HEK293 (cell line): ENCODE data around the gene ITGA7.
A peak's percentile ranks its signal among the peaks of the same experiment; 100 is the strongest.

ENCODE experiments used
- BCL6B ChIP-seq: fragments of 450-650 bp; formaldehyde crosslinking; IDR thresholded peaks from 2 replicates; pipeline ENCODE4 v1.5.1; 2017; ENCODE audit warnings: missing biosample characterization, missing genetic modification characterization
- GFI1B ChIP-seq: fragments of 450-650 bp; formaldehyde crosslinking; IDR thresholded peaks from 2 replicates; pipeline ENCODE4 v1.5.1; 2016; ENCODE audit warnings: missing biosample characterization, missing genetic modification characterization
- GLIS2 ChIP-seq: fragments of 450-650 bp; formaldehyde crosslinking; IDR thresholded peaks from 2 replicates; pipeline ENCODE4 v1.5.1; 2016; ENCODE audit warnings: missing biosample characterization, missing genetic modification characterization
- KLF1 ChIP-seq: fragments of 450-650 bp; formaldehyde crosslinking; IDR thresholded peaks from 2 replicates; pipeline ENCODE4 v1.5.1; 2016; ENCODE audit warnings: missing biosample characterization, missing genetic modification characterization
- KLF8 ChIP-seq: fragments of 450-650 bp; formaldehyde crosslinking; IDR thresholded peaks from 2 replicates; pipeline ENCODE4 v1.5.1; 2016; ENCODE audit warnings: missing biosample characterization, missing genetic modification characterization
- KLF9 ChIP-seq: fragments of 450-650 bp; formaldehyde crosslinking; IDR thresholded peaks from 2 replicates; pipeline ENCODE4 v1.5.1; 2016; ENCODE audit warnings: missing biosample characterization, missing genetic modification characterization, low read depth
- PATZ1 ChIP-seq: fragments of 450-650 bp; formaldehyde crosslinking; IDR thresholded peaks from 2 replicates; pipeline ENCODE4 v1.5.1; 2016; ENCODE audit warnings: missing biosample characterization, missing genetic modification characterization
- SCRT2 ChIP-seq: fragments of 450-650 bp; formaldehyde crosslinking; IDR thresholded peaks from 2 replicates; pipeline ENCODE4 v1.5.1; 2016; ENCODE audit warnings: missing biosample characterization, missing genetic modification characterization
- SP2 ChIP-seq: fragments of 450-650 bp; formaldehyde crosslinking; IDR thresholded peaks from 2 replicates; pipeline ENCODE4 v1.5.1; 2016; ENCODE audit warnings: missing biosample characterization, missing genetic modification characterization
- SP3 ChIP-seq: fragments of 450-650 bp; formaldehyde crosslinking; IDR thresholded peaks from 2 replicates; pipeline ENCODE4 v1.5.1; 2016; ENCODE audit warnings: missing biosample characterization, missing genetic modification characterization
- YY1 ChIP-seq: fragments of 450-650 bp; formaldehyde crosslinking; IDR thresholded peaks from 2 replicates; pipeline ENCODE4 v1.5.1; 2018; ENCODE audit warnings: missing biosample characterization, missing genetic modification characterization
- ZBTB11 ChIP-seq: fragments of 450-650 bp; formaldehyde crosslinking; conservative IDR thresholded peaks from 2 replicates; pipeline ENCODE4 v1.5.1; 2016; ENCODE audit warnings: low read depth, missing biosample characterization, missing genetic modification characterization
- ZBTB20 ChIP-seq: fragments of 450-650 bp; formaldehyde crosslinking; IDR thresholded peaks from 2 replicates; pipeline ENCODE4 v1.5.1; 2016; ENCODE audit warnings: missing biosample characterization, missing genetic modification characterization
- ZFP37 ChIP-seq: fragments of 450-650 bp; formaldehyde crosslinking; IDR thresholded peaks from 2 replicates; pipeline ENCODE4 v1.5.1; 2016; ENCODE audit warnings: missing biosample characterization, missing genetic modification characterization
- ZIC2 ChIP-seq: fragments of 450-650 bp; formaldehyde crosslinking; IDR thresholded peaks from 2 replicates; pipeline ENCODE4 v1.5.1; 2016; ENCODE audit warnings: missing biosample characterization, missing genetic modification characterization
- ZNF114 ChIP-seq: fragments of 450-650 bp; formaldehyde crosslinking; IDR thresholded peaks from 2 replicates; pipeline ENCODE4 v1.5.0; 2017; ENCODE audit warnings: missing biosample characterization, missing genetic modification characterization
- ZNF335 ChIP-seq: fragments of 450-650 bp; formaldehyde crosslinking; conservative IDR thresholded peaks from 2 replicates; pipeline ENCODE4 v1.5.1; 2016; ENCODE audit warnings: missing biosample characterization, missing genetic modification characterization
- ZNF394 ChIP-seq: fragments of 450-650 bp; formaldehyde crosslinking; IDR thresholded peaks from 2 replicates; pipeline ENCODE4 v1.5.1; 2016; ENCODE audit warnings: missing biosample characterization, missing genetic modification characterization, mild to moderate bottlenecking, moderate library complexity, borderline replicate concordance
- ZNF449 ChIP-seq: fragments of 450-650 bp; formaldehyde crosslinking; IDR thresholded peaks from 2 replicates; pipeline ENCODE4 v1.5.1; 2017; ENCODE audit warnings: missing biosample characterization, mild to moderate bottlenecking, missing genetic modification characterization, moderate library complexity
- ZNF704 ChIP-seq: fragments of 450-650 bp; formaldehyde crosslinking; IDR thresholded peaks from 2 replicates; pipeline ENCODE4 v1.5.1; 2016; ENCODE audit warnings: missing biosample characterization, missing genetic modification characterization
- ZSCAN30 ChIP-seq: fragments of 450-650 bp; IDR thresholded peaks from 2 replicates; pipeline ENCODE4 v1.5.1; 2018; ENCODE audit warnings: missing biosample characterization, mild to moderate bottlenecking, missing genetic modification characterization, moderate library complexity

ITGA7 gene

GRCh38 chr12:55728186-55728938, 20.7 kb upstream of the ITGA7 start (continued):
- TF ChIP-seq ZNF449 (tag by site-specific recombination) (no peak), ZBTB20 (tag by site-specific recombination) (peak; percentile 43), SCRT2 (0 out of 2 replicates have a peak, but pooled peaks have one; percentile 8), ZNF394 (tag by site-specific recombination) (0 out of 2 replicates have a peak, but pooled peaks have one; percentile 9), PATZ1 (tag by site-specific recombination) (peak; percentile 80), ZNF114 (tag by site-specific recombination) (no peak), ZIC2 (tag by site-specific recombination) (peak; percentile 79), ZNF335 (tag by site-specific recombination) (0 out of 2 replicates have a peak, but pooled peaks have one; percentile 69), ZFP37 (tag by site-specific recombination) (no peak), SP2 (tag by site-specific recombination) (peak; percentile 52), ZBTB11 (tag by site-specific recombination) (peak; percentile 36; the same call in 1 of the 2 replicates), GFI1B (tag by site-specific recombination) (no peak), YY1 (tag by site-specific recombination) (0 out of 2 replicates have a peak, but pooled peaks have one; percentile 23), SP3 (peak; percentile 46; the same call in 1 of the 2 replicates), KLF1 (tag by site-specific recombination) (0 out of 2 replicates have a peak, but pooled peaks have one; percentile 12), BCL6B (tag by site-specific recombination) (no peak), ZSCAN30 (0 out of 2 replicates have a peak, but pooled peaks have one; percentile 29), ZNF704 (tag by site-specific recombination) (no peak), KLF8 (peak; percentile 10; the same call in 1 of the 2 replicates), GLIS2 (tag by site-specific recombination) (0 out of 2 replicates have a peak, but pooled peaks have one; percentile 5), KLF9 (tag by site-specific recombination) (peak; percentile 38; the same call in 1 of the 2 replicates)
